DMS153 treated with DMSO at 0.1 percent for 48 hours (cell line): ENCODE data around the gene FREM2.

Experiments
- DNase-seq: peaks from one replicate; lab custom pipeline; 2025; ENCODE audit not compliant: unreplicated experiment; lab: John Stamatoyannopoulos, UW

Gene FREM2

GRCh38 chr13:38687246-38688229 is 661 bp downstream of the FREM2 start:
- DNase-seq: no peak

GRCh38 chr13:38688674-38689073 is 1.8 kb downstream of the FREM2 start:
- no peak for DNase-seq

- DNase-seq: no peak
Measured at GRCh38 chr13:38690231-38690630, 3.4 kb downstream of the FREM2 start.

- no peak for DNase-seq
Measured at GRCh38 chr13:38693168-38693567, 6.3 kb downstream of the FREM2 start.

- no peak for DNase-seq
Measured at GRCh38 chr13:38693641-38694040, 6.8 kb downstream of the FREM2 start.

- DNase-seq: no peak
Measured at GRCh38 chr13:38697197-38697596, 10.3 kb downstream of the FREM2 start.

- no peak for DNase-seq
Measured at GRCh38 chr13:38697628-38698333, 10.9 kb downstream of the FREM2 start.

DNA sequence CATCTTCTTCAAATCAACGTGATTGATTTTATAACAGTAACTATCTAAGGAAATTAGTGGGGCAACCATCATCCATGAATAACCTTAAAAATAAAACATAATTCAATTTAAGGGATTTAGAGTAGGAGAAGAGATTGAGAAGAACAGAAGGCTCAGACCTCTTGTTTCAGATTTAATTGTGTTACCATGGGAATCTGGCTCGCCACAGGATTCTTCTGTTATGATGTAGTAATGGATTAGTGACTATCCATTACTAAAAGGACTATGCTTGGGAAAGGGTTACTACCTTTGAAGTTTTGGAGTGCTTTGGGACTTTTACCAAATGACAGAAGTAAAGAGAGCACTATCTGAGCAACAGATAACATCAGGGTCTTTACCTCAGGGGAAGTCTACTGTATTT is 13.2 kb downstream of the FREM2 start:
- DNase-seq: no peak

DNA sequence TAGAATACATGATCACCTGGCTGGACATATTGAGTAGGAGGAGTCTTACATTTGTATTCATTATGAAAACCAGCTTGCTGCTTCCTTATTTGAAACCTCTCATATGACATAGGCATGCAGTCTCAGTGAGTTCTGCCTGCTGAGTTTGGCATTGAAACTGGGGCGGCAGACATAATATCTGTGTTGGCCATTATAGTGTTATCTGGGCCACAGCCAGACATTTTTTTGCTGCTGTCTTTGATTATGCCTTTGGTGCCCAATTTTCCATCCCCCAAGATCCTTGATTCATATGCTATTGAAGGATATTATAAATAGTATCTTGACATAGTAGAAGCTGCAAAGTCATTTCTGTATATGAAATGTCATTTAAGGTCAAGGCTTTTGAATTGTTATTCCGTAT is 15.8 kb downstream of the FREM2 start:
- no peak for DNase-seq

- DNase-seq: no peak
Measured at GRCh38 chr13:38703255-38703654, 16.4 kb downstream of the FREM2 start.

DNA sequence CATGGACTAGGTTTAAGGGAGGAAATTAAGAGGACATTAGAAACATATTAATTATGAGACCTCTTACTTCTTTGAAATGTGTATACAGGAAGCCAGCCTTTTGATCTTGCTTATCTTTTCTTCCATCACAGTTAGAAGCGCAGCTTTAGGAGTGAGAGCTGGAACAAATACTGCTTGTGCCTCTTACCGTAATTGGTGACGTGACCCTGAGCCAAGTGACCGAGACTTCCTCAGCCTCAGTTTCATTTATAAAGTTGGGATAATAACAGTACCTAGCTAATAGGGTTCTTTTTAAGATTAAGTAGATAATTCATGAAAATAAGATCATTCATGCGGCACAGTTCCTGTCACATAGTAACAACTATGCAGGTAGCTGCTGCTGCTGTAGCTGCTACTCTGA is 18.5 kb downstream of the FREM2 start:
- no peak for DNase-seq

GRCh38 chr13:38707460-38707859 is 20.6 kb downstream of the FREM2 start:
- no peak for DNase-seq

- no peak for DNase-seq
Measured at GRCh38 chr13:38713046-38713445, 26.2 kb downstream of the FREM2 start.

DNA sequence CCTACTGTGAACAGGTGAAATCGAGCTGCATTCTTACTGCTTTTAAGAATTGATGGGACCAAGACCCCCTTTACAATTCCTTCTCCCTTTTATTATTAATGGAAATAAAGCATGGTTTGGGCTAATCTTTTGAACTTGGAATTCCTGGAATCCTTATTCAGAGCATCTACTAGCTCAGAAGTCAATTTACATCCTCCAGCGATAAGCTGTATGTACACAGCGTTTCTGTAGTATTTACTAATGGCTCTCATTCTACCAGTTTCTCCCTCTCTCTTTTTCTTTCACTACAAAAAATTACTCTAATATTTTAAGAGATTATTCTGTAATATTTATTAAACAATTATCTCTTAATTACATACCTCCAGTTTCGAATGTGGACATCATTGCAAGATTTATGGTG is 31.5 kb downstream of the FREM2 start:
- DNase-seq: no peak

GRCh38 chr13:38730332-38730731 is 43.5 kb downstream of the FREM2 start:
- DNase-seq: no peak

- DNase-seq: no peak
Measured at GRCh38 chr13:38733146-38733545, 46.3 kb downstream of the FREM2 start.

- no peak for DNase-seq
Measured at GRCh38 chr13:38735665-38736440, 49.0 kb downstream of the FREM2 start.

GRCh38 chr13:38743466-38743865 is 56.6 kb downstream of the FREM2 start:
- no peak for DNase-seq

GRCh38 chr13:38752686-38753085 is 65.8 kb downstream of the FREM2 start:
- no peak for DNase-seq

DNA sequence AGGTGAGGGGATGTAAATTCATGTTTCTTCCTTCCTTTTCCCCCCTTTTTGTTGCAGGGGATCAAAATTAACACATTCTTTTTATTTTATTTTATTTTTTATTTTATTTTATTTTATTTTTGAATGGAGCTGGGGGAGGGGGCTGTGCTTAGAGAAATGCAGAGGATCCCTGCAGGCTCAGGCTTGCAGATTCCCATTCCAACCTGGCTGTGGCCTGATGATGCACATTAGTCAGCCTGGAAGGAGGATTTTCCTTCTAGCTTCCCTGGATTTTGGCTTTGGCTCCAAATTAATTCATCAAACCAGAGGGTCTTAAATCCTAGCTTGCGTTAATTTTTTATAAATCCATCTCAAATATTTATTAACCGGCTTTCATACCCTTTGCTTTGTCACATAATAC is 67.0 kb downstream of the FREM2 start:
- no peak for DNase-seq

DNA sequence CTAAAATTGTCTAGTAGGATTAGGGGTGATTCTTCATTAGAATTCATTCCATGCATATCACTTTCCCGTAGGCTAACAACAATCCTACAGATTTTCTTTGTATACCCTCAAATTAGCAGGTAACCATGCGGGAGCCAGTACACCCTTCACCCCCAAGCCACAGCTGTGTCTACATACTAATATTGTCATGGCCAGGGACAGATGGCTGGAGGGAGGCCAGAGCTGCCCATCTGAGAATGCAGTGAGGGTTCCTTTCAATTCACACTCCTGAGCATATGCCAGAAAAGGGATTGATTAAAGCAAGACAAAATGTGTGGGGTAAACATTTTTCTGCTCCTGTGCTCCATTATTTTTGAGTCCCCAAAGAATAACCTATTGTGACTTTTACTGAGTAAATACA is 68.9 kb downstream of the FREM2 start:
- DNase-seq: no peak
